ENCODE measurements around the gene U2AF1L4.

Gene U2AF1L4

GRCh38 chr19:35712567-35713505 lies 32.4 kb downstream of the U2AF1L4 start:
- DNase-seq (ENCODE audit: low spot score) = peak; percentile 25

DNA sequence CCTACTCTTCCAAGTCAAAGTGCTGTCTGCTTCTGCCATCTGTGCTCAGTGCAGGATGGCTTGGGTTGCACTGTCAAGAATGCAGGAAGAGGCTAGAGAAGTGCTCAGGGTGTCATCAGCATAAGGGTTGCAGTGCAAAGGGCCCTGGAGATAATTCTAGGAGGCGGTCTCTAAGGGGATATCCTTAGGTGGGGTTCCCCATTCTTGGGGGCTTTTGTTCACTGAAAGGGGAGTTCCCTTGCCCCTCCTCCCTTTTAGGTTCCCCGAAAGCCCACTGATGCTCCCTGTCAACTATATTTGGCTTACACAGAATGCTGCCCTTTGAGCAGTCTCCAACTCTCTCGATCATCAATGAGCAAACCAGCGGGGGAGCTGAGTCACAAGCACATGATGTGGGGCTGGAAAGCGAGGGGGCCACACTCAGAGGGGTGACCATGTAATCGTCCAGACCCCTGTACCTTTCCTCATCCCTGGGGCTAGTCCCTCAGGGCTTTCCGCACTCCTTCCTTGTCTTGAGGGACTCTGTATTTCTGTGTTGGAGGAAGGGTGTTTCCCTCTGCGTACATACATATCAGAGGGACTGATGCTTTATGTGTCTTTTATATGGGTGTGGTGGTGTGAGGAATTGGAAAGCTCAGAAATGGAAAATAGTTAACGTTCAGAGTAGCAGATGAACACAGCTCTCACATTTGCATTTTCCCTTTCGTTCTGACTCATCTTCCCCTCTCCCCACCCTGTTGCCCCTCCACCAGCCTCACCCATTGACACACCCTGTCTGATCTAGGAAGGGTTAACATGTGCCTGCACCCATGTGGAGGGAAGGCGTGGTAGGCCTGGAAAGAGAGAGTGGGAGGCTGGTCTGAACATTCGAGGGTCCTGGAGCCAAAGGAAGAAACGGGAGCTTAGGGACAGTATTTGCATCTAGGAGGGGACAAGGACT lies 34.2 kb downstream of the U2AF1L4 start:
- no peak for DNase-seq (ENCODE audit: low spot score)

DNA sequence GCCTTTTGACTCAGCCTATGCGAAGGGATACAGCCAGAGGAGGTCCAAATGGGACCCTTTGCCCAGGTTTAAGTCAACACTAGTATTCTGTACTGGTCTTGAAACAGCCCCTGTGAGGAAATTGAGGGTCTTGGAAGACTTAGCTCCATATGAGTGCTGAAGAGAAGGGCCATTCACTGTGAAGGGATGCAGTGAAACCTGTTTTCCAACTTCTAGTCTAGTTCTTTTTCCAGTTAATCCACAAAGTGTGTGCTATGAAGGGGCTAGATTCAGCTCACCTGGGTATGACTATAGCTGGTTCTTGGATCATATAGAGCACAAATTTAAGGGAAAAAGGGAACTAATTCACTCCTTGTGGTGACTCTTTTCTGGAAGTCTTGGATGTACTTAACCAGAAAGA lies 36.8 kb downstream of the U2AF1L4 start:
- no peak for DNase-seq (ENCODE audit: low spot score)

DNA sequence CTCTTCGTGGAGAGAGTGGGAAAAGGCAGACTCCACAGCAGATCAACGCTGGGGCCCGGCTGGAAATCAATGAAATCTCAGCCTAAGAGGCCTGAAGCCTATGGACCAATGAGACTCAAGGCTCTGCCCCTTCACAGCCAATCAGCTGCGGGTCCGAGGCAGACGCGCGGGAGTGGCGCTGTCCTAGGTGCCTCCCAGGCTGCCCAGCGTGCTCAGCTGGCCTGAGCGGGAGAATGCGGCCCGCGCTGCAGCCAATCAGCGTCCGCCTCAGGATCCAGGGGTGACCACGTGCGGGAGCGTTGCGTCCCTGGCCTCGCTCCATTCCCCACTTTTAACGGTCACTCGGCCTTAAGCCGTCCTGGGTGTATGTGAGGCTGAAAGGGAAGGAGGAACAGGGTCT lies 41.0 kb downstream of the U2AF1L4 start, which contains the start of gene ZBTB32:
TSS of gene ZBTB32 (plus strand) at position 341 of the 400 bp plus-strand sequence. CDS start 10,069 bp downstream, outside the sequence.
- DNase-seq (ENCODE audit: low spot score) = no peak

- DNase-seq (ENCODE audit: low spot score) = no peak
Observed at GRCh38 chr19:35703343-35703742, 41.9 kb downstream of the U2AF1L4 start.

- DNase-seq (ENCODE audit: low spot score) = peak; percentile 93
Observed at GRCh38 chr19:35702223-35703012, 42.8 kb downstream of the U2AF1L4 start.

- no peak for DNase-seq (ENCODE audit: low spot score)
Observed at GRCh38 chr19:35696835-35697234, 48.4 kb downstream of the U2AF1L4 start.

DNA sequence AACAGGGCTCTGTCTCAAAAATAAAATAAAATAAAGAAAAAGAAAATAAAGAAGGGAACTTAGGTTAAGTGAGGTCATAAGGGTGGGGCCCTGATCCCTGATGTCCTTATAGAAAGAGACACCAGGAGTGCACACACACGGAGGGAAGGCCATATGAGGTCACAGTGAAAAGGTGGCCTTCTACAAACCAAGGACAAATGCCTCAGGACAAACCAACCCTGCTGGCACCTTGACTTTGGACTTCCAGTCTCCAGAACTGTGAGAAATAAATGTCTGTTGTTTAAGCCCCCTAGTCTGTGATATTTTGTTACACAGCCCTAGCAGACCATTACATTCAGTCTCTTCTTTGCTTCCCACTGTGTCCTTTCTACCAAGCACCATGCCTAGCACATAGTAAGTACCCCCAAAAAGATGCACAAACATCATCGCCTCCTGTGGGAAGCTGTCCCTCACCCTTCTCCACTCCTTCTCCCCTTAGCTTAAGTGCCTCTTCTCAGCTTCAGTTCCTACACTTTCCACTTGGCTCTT lies 49.3 kb downstream of the U2AF1L4 start:
- DNase-seq (ENCODE audit: low spot score) = no peak

DNA sequence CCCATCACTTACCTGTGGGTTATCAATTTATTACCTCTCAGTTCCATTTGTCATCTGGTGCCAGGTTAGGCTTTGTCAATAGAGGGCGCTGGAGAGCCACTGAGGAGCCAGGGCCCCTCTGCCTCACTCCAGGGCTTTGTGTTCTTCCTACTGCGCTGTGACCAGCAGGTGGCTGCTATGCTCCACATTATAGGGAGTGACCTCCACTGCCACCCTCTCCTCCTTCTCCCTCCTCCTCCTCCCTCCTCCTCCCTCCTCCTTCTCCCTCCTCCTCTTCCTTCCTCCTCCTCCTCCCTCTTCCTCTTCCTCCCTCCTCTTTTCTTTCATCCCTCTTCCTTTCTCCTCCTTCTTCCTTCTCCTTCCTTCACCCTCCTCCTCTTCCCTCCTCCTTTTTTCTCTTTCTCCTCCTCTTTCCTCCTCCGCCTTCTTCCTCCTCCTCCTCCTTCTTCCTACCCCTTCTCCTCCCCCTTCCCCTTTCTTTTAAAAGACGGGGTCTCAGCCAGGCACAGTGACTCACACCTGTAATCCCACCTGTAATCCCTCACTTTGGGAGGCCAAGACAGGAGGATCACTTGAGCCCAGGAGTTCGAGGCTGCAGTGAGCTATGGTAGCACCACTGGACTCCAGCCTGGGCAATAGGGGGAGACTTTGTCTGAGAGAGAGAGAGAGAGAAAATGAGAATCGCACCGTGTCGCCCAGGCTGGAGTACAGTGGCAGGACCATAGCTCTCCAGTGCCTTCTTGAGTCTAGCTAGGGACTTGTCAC lies 51.2 kb downstream of the U2AF1L4 start:
- DNase-seq (ENCODE audit: low spot score) = peak; percentile 92

GRCh38 chr19:35693422-35693821 lies 51.8 kb downstream of the U2AF1L4 start:
- no peak for DNase-seq (ENCODE audit: low spot score)

All from hematopoietic multipotent progenitor cell treated with erythropoietin and hydrocortisone succinate and interleukin-3 and kit ligand, for 15 days (in vitro differentiated cells).